B cell (primary cell): Measurements from ENCODE around the gene TMEM92.

Experiments
- CTCF ChIP-seq: fragments of 200-600 bp; IDR thresholded peaks from one replicate; pipeline ENCODE4 v1.8.0; 2022; ENCODE audit warnings: antibody characterized with exemption, mild to moderate bottlenecking
- EZH2 ChIP-seq: IDR thresholded peaks from 2 replicates; pipeline ENCODE4 v1.6.1; 2012; ENCODE audit warnings: borderline replicate concordance, low read depth, mild to moderate bottlenecking, moderate library complexity, low read length; ENCODE audit not compliant: insufficient read depth, poor library complexity, severe bottlenecking

GRCh38 chr17:50314456-50315011 is 40.3 kb downstream of the TMEM92 start:
- no peak for TF ChIP-seq CTCF
- no peak for TF ChIP-seq EZH2
